ENCODE measurements around the gene CAMK1G. TPM values are rescaled to one million over a fixed set of nuclear protein-coding genes. Genes with fewer than 3 reads are reported as not detected.

CAMK1G gene
- total RNA-seq, 2 experiments from 2014 or later: not detected

DNA sequence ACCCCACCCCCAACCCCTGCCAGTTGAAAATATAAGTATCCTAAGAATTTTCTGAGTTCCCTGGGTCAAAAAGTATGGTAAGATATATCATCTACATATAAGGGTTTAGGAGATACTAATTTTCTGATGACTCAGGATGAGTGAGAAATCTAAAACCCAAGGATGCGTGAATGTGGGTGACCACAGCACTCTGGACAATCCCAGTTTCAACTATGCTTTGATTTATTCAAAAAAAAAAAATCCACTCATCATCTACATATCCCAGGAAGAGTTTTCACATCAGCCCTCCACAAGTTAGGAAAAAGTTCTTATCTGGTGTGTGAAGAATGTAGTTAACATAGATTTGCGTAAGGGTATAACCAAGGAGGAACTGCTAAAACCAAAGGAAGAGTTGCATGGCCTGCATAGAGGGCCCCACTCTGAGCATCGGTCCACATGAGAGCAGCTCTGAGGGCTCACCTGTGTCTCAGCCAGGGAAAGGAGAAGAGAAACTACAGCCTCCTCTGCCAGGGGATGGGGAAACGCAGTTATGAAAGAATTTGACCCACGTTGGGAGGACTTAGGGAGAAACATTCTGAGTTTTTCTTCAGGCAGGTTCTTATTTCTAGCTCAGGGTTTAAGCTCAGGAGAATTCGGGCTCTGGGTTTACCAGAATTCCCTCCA, 50.0 kb downstream of the CAMK1G start:
- Mint-ChIP-seq H3K27ac (no peak overlapping the region), H3K9me3 (no peaks in the 10 kb centered on the region), H3K36me3 (ENCODE audit: low read depth) (no peaks in the 10 kb centered on the region), H3K4me1 (ENCODE audit: low read depth) (peaks cover 6% of the 10 kb centered on the region), H3K27me3 (no peaks in the 10 kb centered on the region), H3K4me3 (no peak overlapping the region)
- Histone ChIP-seq H3K27me3 (ENCODE audit: control insufficient read depth in 1 of 2, insufficient read depth in 2 of 2, low read length in 2 of 2) (no peaks in the 10 kb centered on the region), H3K4me3 (ENCODE audit: low read length) (no peak overlapping the region), H3K4me1 (ENCODE audit: insufficient read depth, low read length) (no peaks in the 10 kb centered on the region), H3K27ac (ENCODE audit: low read depth in 1 of 2, low read length in 2 of 2) (no peak overlapping the region), H3K9me3 (ENCODE audit: control insufficient read depth in 1 of 2, insufficient read depth in 1 of 2, low read length in 2 of 2) (no peaks in the 10 kb centered on the region), H3K36me3 (ENCODE audit: insufficient read depth, low read length) (no peaks in the 10 kb centered on the region)
- intact Hi-C loops (cut with DNase I, micrococcal nuclease): no loop called here
- no peak for TF ChIP-seq CTCF (IDR thresholded peaks at IDR 0.05)
- DNase-seq (no peak), ATAC-seq (ENCODE audit: poor library complexity) (no peak)
- CTCF ChIA-PET: no interaction called here
- POLR2A ChIA-PET: no interaction called here

DNA sequence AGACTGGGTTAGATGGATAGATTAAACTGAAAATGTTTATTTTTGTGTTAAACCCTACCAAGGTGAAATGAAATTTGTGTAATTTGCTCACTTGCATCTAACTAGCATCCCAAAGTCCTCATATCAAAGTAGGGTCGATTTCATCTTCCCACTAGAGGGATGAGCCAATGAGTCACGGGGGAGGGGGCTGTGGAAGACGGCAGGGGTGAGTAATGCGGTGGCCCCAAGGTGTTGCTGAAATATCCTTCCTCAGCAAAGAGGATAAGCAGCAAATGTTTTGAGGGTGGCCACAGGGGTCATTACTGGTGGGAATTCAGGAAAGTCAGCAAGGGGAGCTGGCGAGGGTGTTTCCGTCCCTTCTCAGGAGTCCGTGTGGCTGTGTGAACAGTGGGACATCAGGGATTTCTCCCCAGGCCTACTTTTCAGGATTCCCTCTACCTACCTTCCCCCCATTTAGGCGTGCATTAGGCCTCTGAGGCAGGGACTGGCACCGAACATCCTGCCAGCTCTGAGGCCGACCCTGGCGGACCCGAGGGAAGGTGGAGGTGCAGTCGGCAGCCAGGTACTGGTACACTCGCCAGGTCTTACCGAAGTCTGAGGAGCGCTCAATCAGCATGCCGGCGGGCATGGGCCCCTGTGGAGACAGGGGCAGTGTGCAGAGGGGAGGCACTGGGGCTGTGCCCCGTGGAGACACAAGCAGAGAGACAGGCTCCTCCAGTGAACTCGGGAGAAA, 50.7 kb downstream of the CAMK1G start:
- no peak overlapping the region for H3K27ac ChIP-seq (ENCODE audit: low read depth in 1 of 2, low read length in 2 of 2)
- ATAC-seq (ENCODE audit: poor library complexity): no peak
- H3K36me3 Mint-ChIP-seq (ENCODE audit: low read depth): no peaks in the 10 kb centered on the region
- no peak overlapping the region for H3K4me3 ChIP-seq (ENCODE audit: low read length)
- intact Hi-C loops (cut with DNase I, micrococcal nuclease): no loop called here
- no peak for DNase-seq
- TF ChIP-seq CTCF (IDR thresholded peaks at IDR 0.05): no peak
- ChIA-PET CTCF (no interaction called here), POLR2A (no interaction called here)
- no peaks in the 10 kb centered on the region for H3K36me3 ChIP-seq (ENCODE audit: insufficient read depth, low read length)
- no peaks in the 10 kb centered on the region for H3K27me3 ChIP-seq (ENCODE audit: control insufficient read depth in 1 of 2, insufficient read depth in 2 of 2, low read length in 2 of 2)
- H3K9me3 Mint-ChIP-seq: no peaks in the 10 kb centered on the region
- no peak overlapping the region for H3K27ac Mint-ChIP-seq
- H3K27me3 Mint-ChIP-seq: no peaks in the 10 kb centered on the region
- H3K4me1 ChIP-seq (ENCODE audit: insufficient read depth, low read length): no peaks in the 10 kb centered on the region
- peaks cover 6% of the 10 kb centered on the region for H3K4me1 Mint-ChIP-seq (ENCODE audit: low read depth)
- H3K9me3 ChIP-seq (ENCODE audit: control insufficient read depth in 1 of 2, insufficient read depth in 1 of 2, low read length in 2 of 2): no peaks in the 10 kb centered on the region
- no peak overlapping the region for H3K4me3 Mint-ChIP-seq

DNA sequence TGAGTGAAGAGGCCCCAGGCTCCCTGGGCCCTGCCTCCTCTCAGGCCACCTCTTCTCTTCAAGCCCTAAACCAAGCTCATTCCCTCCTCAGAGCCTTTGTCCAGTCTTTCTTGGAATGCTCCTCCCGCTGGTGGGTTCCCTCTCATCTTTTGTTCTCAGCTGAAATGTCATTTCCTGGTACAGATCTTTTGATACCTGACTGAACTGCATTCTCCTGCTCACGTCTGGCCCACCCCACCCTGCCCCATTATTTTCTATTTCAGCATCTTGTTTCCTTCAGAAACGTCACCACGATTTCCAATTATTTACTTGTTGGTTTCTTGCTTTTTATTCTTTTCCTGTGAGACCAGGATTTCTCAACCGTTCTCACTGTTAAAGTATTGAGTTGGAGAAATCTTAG, 52.3 kb downstream of the CAMK1G start:
- H3K36me3 Mint-ChIP-seq (ENCODE audit: low read depth): no peaks in the 10 kb centered on the region
- no peak overlapping the region for H3K4me3 Mint-ChIP-seq
- no peaks in the 10 kb centered on the region for H3K9me3 Mint-ChIP-seq
- H3K4me1 ChIP-seq (ENCODE audit: insufficient read depth, low read length): no peaks in the 10 kb centered on the region
- ChIA-PET CTCF (no interaction called here), POLR2A (no interaction called here)
- intact Hi-C loops (cut with DNase I, micrococcal nuclease): no loop called here
- no peak overlapping the region for H3K4me3 ChIP-seq (ENCODE audit: low read length)
- H3K4me1 Mint-ChIP-seq (ENCODE audit: low read depth): peaks cover 6% of the 10 kb centered on the region
- no peaks in the 10 kb centered on the region for H3K9me3 ChIP-seq (ENCODE audit: control insufficient read depth in 1 of 2, insufficient read depth in 1 of 2, low read length in 2 of 2)
- H3K27ac Mint-ChIP-seq: no peak overlapping the region
- H3K27ac ChIP-seq (ENCODE audit: low read depth in 1 of 2, low read length in 2 of 2): no peak overlapping the region
- TF ChIP-seq CTCF (IDR thresholded peaks at IDR 0.05): no peak
- no peaks in the 10 kb centered on the region for H3K36me3 ChIP-seq (ENCODE audit: insufficient read depth, low read length)
- no peaks in the 10 kb centered on the region for H3K27me3 ChIP-seq (ENCODE audit: control insufficient read depth in 1 of 2, insufficient read depth in 2 of 2, low read length in 2 of 2)
- no peaks in the 10 kb centered on the region for H3K27me3 Mint-ChIP-seq
- ATAC-seq (ENCODE audit: poor library complexity) (no peak), DNase-seq (no peak)

Data from CD4-positive, alpha-beta T cell (primary cell).